HUES48 (cell line): ENCODE data around the gene IQSEC3.
"Not testable (repeated sequence)": the region's sequence is repeated elsewhere in the genome, so short reads cannot be mapped to it uniquely, and the experiment has no call there.

ENCODE experiments used
- H3K27ac ChIP-seq: one replicate; pipeline ENCODE4 v1.7.0; 2013; ENCODE audit warnings: low read depth, low read length, inconsistent platforms
- H3K27me3 ChIP-seq: 2 replicates; pipeline ENCODE4 v1.6.1; 2013; ENCODE audit warnings: mild to moderate bottlenecking, low read length; ENCODE audit not compliant: control insufficient read depth, insufficient read depth
- H3K36me3 ChIP-seq: 2 replicates; pipeline ENCODE4 v1.6.1; 2013; ENCODE audit warnings: low read length; ENCODE audit not compliant: control insufficient read depth, insufficient read depth
- H3K4me1 ChIP-seq: 2 replicates; pipeline ENCODE4 v1.6.1; 2013; ENCODE audit warnings: mild to moderate bottlenecking, low read length; ENCODE audit not compliant: control insufficient read depth, insufficient read depth
- H3K4me3 ChIP-seq: 2 replicates; pipeline ENCODE4 v1.5.1; 2013; ENCODE audit warnings: mild to moderate bottlenecking, low read depth, low read length
- H3K9ac ChIP-seq: 2 replicates; pipeline ENCODE4 v1.6.1; 2013; ENCODE audit warnings: mild to moderate bottlenecking, low read depth, low read length, moderate library complexity
- H3K9me3 ChIP-seq: 2 replicates; pipeline ENCODE4 v1.6.1; 2013; ENCODE audit warnings: low read length; ENCODE audit not compliant: control insufficient read depth, insufficient read depth

The IQSEC3 gene

GRCh38 chr12:53735-54730, 12.5 kb upstream of the IQSEC3 start:
- Histone ChIP-seq H3K27me3 (no peaks in the 10 kb centered on the region), H3K9ac (no peak overlapping the region), H3K36me3 (no peaks in the 10 kb centered on the region), H3K4me3 (no peak overlapping the region), H3K27ac (no peak overlapping the region), H3K4me1 (no peaks in the 10 kb centered on the region), H3K9me3 (peaks cover 5% of the 10 kb centered on the region; the same call in 1 of the 2 replicates)

- no peak overlapping the region for H3K4me3 ChIP-seq
- peaks cover 5% of the 10 kb centered on the region; the same call in 1 of the 2 replicates for H3K9me3 ChIP-seq
- no peaks in the 10 kb centered on the region for H3K4me1 ChIP-seq
- H3K27ac ChIP-seq, result no peak overlapping the region
- H3K27me3 ChIP-seq, result no peaks in the 10 kb centered on the region
- no peaks in the 10 kb centered on the region for H3K36me3 ChIP-seq
- no peak overlapping the region for H3K9ac ChIP-seq
These were observed 11.6 kb upstream of the IQSEC3 start for GRCh38 chr12:54750-55535.

- no peak overlapping the region for H3K4me3 ChIP-seq
- H3K9me3 ChIP-seq, result peaks cover 5% of the 10 kb centered on the region; the same call in 1 of the 2 replicates
- H3K36me3 ChIP-seq, result no peaks in the 10 kb centered on the region
- no peak overlapping the region for H3K9ac ChIP-seq
- no peak overlapping the region for H3K27ac ChIP-seq
- no peaks in the 10 kb centered on the region for H3K27me3 ChIP-seq
- H3K4me1 ChIP-seq, result no peaks in the 10 kb centered on the region
These were observed 9.8 kb upstream of the IQSEC3 start for GRCh38 chr12:56683-57346.

- Histone ChIP-seq H3K9me3 (peaks cover 5% of the 10 kb centered on the region; the same call in 1 of the 2 replicates), H3K4me3 (no peak overlapping the region), H3K4me1 (no peaks in the 10 kb centered on the region), H3K9ac (no peak overlapping the region), H3K27ac (no peak overlapping the region), H3K36me3 (no peaks in the 10 kb centered on the region), H3K27me3 (no peaks in the 10 kb centered on the region)
These were observed 9.0 kb upstream of the IQSEC3 start for GRCh38 chr12:57539-57938.

GRCh38 chr12:58832-59231, 7.7 kb upstream of the IQSEC3 start:
- H3K36me3 ChIP-seq, result no peaks in the 10 kb centered on the region
- H3K27me3 ChIP-seq, result no peaks in the 10 kb centered on the region
- H3K27ac ChIP-seq, result no peak overlapping the region
- no peaks in the 10 kb centered on the region for H3K4me1 ChIP-seq
- H3K9ac ChIP-seq, result no peak overlapping the region
- peaks cover 5% of the 10 kb centered on the region; the same call in 1 of the 2 replicates for H3K9me3 ChIP-seq
- H3K4me3 ChIP-seq, result no peak overlapping the region

GRCh38 chr12:61845-62244, 4.7 kb upstream of the IQSEC3 start:
- H3K27me3 ChIP-seq, H3K27ac ChIP-seq, H3K9me3 ChIP-seq, H3K36me3 ChIP-seq, H3K4me3 ChIP-seq, H3K9ac ChIP-seq, H3K4me1 ChIP-seq: not testable (repeated sequence)

- H3K9ac ChIP-seq, H3K27ac ChIP-seq, H3K36me3 ChIP-seq, H3K4me1 ChIP-seq, H3K9me3 ChIP-seq: not testable (repeated sequence)
- H3K4me3 ChIP-seq, result 0 out of 2 replicates have a peak overlapping the region, but pooled peaks have one; percentile 32
- H3K27me3 ChIP-seq, result peaks cover 18% of the 10 kb centered on the region
These were observed 990 bp upstream of the IQSEC3 start for GRCh38 chr12:65491-66063.

GRCh38 chr12:66782-67504, 376 bp downstream of the IQSEC3 start:
- not testable (repeated sequence) for H3K4me1 ChIP-seq, H3K9ac ChIP-seq, H3K9me3 ChIP-seq, H3K27ac ChIP-seq, H3K36me3 ChIP-seq
- H3K27me3 ChIP-seq, result peaks cover 18% of the 10 kb centered on the region
- H3K4me3 ChIP-seq, result peak overlapping the region; percentile 51; the same call in 1 of the 2 replicates

- not testable (repeated sequence) for H3K9ac ChIP-seq, H3K4me3 ChIP-seq, H3K4me1 ChIP-seq, H3K36me3 ChIP-seq, H3K27ac ChIP-seq, H3K9me3 ChIP-seq
- peaks cover 18% of the 10 kb centered on the region for H3K27me3 ChIP-seq
These were observed 3.1 kb downstream of the IQSEC3 start for GRCh38 chr12:69677-70076.

GRCh38 chr12:70541-70940, 4.0 kb downstream of the IQSEC3 start:
- H3K4me1 ChIP-seq, result not testable (repeated sequence)

More at GRCh38 chr12:70541-70940, 4.0 kb downstream of the IQSEC3 start:
- peaks cover 15% of the 10 kb centered on the region for H3K27me3 ChIP-seq
- not testable (repeated sequence) for H3K4me3 ChIP-seq, H3K36me3 ChIP-seq, H3K9ac ChIP-seq, H3K9me3 ChIP-seq, H3K27ac ChIP-seq
